ENCODE results near the gene POLN.
"Not testable (repeated sequence)": the region's sequence is repeated elsewhere in the genome, so short reads cannot be mapped to it uniquely, and the experiment has no call there.

POLN gene

DNA sequence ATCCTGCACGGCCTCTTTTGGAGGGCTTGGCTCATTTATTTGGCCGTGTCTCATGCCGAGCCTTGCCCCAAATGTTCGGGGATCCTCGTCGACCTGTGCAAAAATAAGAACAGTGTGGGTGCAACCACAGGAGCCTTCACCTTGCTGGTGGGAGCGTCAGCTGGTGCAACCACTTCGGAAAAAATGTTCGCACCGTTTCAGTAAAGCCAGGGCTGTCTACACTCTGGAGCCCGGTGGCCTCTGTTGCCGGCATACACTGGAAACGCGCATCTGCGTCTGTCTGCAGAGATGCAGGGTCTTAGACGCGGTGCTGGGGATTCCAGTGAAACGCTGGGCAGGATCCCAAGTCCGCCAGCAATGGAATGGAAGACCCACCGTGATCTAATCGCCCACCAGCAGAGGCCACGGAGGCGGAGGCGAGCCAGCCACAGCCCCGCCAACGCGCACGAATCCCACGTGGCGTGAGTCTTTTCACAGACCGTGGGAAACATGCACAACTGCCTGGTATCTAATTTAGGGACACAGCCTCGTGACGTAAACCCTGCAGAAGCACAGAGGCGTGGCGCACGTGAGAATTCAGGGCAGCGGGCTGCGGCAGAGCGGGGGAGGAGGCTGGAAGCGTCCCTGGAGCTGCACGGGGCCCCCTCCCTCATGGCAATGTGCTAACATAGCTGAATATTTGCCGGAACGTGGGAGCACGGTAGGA, 33.8 kb upstream of the POLN start:
- DNase-seq (ENCODE audit: low read depth in 1 of 2, low spot score in 1 of 2) = no peak

DNA sequence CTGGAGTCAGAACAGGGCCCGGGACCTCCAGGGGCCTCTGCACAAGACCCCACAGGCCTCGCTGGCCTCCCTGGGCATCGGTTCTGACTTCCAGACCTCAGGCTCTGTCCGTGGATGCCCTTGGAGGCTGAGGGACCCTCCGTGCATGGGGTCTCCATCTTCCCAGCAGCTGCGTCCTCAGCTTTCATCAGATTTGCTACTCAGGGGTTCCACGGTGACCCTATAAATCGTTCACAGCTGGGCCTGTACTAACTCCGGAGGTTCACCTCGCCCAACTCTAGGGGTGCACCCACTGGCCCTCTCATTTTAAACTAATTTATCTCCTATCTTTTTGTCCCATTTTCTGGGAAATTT, 33.1 kb upstream of the POLN start:
- DNase-seq (ENCODE audit: low read depth in 1 of 2, low spot score in 1 of 2) = not testable (repeated sequence)

DNA sequence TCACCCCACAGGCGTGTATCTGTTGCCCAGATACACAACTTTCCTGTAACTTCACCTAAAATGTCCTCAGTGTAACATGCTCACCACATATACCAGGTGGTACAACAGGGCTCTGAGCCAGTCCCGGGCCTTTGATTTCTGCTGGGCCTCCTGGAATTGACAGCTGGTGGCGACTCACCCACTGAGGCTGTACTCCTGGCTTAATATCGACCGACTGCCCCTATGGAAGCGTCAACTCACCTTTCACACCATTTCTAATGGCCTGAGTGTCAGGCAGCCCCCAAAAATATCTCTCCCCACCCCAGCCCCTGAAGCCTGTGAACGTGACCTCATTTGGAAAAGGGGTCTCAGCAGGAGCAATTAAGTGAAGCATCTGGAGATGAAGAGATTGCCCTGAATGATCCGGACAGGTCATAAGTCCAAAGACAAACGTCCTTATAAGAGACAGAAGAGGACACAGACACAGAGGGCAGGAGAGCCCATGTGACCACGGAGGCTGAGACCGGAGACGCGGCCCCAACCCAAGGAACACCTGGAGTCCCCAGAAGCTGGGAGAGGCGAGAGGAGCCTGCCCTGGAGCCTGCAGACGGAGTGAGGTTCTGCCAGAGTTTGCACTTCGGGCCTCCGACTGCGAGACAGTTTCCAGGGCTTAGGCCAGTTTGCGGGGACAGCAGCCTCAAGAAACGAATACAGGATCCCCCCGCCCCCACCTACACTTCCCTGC, 32.6 kb upstream of the POLN start:
- no peak for DNase-seq (ENCODE audit: low read depth in 1 of 2, low spot score in 1 of 2)

DNA sequence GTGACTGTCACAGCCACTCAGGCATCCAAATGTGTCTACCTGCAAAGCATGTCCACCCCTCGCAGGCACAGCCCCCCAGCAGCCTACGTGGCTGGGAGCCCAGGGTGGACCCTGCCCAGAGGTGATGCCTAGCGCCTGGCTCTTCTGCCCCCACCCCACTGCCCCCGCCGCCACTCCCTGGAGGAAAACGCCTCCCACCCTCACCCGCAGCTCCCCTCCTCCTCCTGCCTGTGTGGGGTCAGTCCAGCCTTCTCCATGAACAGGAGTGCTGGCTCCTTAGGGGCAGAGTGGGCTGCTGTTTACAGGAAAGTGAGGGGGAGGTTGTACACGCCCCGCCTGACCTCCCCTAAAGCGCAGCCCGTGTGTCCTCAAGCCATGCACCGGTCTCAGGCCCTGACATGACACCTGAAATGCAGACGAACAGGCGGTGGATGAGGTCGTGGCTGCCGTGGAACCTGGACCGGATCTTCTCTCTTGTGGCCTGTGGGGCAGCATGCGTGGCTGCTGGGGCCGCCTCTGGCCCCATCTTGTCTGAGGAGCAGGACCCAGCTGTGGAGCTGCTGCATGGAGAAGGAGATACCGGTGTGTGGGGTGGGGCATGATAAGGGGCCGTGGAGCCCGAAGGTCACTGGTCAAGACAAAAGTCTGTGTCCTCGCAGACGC, 31.9 kb upstream of the POLN start:
- DNase-seq (ENCODE audit: low read depth in 1 of 2, low spot score in 1 of 2) = no peak

DNA sequence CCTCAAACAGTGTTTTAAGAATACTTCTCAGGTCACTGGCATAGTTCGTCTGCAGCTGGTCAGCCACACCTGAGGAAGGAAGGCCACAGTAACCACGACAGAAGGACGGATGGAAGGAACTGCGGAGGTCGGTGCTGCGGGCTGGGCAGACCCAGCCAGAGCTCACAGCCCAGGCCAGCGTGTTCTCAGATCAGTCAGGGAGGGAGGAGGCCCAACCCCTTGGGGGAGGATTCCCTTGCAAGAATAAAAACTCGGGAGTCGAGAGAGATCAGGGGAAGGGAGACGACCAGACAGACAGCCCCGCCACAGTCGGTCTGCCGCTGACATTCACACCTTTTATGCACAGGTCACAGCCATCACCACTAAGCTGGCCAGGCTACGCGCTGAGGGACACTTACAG, 31.3 kb upstream of the POLN start:
- no peak for DNase-seq (ENCODE audit: low read depth in 1 of 2, low spot score in 1 of 2)

DNA sequence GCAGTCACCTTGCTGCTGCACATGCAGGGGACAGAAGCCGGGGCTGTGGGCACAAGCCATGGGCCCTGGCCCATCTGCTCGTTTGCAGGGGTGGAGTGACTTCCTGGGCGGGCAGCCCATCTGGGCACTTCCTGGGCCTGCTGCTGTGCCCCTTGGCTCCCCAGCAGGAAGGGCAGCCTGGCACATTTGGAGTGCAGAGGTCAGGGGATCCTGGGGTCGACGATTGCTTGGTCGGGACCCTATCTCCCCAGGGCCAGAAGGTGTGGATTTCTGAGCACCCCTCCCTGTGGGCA, 30.9 kb upstream of the POLN start:
- DNase-seq (ENCODE audit: low read depth in 1 of 2, low spot score in 1 of 2) = no peak

DNA sequence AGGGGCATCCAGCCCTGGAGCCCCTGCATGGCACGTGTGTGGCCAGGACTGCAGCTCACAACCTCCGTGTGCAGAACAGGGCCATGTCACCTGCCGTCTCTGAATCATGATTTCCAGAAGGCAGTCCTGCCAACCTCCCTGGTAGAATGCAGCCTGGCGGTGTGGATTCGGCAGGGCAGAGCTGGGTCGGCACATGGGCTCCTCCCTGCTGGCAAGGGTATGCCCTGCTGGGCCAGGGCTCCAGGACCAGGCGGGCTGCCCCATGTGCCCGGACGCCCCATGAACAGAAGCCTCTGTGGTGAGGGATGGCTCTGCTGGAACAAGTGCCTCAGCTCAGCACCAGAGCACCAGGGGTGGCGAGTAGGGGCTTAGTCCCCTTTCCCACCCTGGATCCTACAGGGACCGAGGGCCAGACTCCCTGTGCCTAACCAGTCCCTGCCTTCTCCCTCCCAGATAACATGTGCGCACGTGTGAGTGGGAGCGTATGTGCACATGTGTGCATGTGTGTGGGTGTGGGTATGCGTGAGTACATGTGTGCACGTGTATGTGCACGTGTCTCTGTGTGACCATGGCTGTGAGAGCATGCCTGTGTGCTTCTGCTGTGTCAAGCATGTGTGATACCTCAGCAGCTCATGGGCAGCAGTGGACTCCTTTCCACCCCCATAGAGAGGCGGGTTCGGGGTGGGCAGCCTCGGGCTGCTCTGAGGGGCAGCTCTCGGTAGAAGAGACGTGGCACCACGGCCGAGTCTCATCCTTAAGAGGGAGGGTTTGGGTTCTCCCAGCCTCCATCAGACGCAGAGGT, 30.3 kb upstream of the POLN start:
- no peak for DNase-seq (ENCODE audit: low read depth in 1 of 2, low spot score in 1 of 2)

DNA sequence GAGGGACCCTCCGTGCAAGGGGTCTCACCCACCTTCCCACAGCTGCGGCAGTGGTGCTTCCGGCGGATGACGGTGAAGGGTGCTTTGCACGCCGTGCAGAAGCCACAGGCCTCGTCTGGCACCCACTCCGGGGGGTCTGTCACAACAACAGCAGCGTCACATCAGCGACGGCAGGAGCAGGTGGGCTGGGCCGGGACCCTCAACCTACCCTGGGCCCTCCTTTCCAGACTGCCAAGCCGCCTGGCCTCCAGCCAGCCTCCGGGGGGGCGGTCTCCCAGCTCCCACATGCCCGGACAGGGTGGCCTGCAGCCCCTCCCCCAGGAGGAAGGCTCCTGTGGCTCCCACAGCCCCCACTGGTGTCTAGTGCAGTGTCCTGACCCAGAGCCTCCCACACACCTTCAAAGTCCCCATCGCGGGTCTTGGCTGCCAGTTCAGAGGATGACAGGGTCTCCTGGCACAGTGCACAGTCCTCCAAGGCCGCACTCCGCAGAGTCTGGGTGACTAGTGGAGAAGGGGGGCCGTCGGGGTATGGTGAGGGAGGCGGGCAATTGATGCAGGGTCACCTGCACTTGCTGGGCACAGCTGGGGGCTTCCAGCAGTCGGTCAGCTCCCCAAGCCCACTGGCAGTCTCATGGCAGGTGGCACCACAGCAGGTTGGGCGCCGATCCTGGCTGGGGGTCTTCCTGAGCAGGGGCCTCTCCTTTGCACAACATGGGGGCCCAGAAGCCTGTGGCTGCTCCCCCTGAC, 29.5 kb upstream of the POLN start:
- no peak for DNase-seq (ENCODE audit: low read depth in 1 of 2, low spot score in 1 of 2)

DNA sequence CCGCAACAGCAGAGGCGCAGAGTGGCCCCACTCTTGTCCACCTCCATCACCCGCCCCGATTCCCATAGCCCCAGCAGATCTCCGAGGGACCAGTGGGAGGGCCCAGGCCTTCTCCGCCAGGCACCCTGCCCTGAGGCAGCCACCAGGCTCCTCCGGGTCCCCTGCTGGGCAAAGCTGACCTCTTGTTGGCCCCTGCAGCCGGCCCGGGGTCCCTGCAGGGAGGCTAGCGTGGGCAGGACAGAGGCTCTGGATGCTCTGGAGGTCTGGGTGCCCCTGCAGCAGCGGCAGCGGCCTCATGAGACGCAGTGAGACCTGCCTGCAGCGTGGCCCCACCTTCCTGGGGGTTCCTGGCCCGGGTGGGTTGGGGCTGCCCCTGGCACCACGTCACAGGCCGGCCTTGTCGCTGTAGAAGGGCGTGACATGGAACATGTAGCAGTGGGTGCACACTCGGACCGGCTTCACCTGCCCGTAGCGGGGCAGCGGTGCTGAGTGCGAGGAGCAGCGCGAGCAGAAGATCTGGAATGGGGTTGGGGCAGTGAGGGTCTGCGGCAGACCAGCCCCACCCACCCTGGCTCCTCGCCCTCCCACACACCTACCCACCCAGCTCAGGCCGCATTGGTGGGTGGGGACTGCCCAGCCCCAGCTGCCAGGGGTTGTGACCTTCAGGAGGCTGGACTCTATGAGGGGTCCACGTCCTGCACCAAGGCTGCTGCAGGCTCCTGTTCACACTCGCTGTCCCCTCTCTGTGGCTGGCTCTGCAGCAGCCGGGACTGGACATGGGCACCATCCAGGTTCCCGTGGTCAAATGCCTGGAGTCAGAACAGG, 28.6 kb upstream of the POLN start:
- DNase-seq (ENCODE audit: low read depth in 1 of 2, low spot score in 1 of 2) = no peak

DNA sequence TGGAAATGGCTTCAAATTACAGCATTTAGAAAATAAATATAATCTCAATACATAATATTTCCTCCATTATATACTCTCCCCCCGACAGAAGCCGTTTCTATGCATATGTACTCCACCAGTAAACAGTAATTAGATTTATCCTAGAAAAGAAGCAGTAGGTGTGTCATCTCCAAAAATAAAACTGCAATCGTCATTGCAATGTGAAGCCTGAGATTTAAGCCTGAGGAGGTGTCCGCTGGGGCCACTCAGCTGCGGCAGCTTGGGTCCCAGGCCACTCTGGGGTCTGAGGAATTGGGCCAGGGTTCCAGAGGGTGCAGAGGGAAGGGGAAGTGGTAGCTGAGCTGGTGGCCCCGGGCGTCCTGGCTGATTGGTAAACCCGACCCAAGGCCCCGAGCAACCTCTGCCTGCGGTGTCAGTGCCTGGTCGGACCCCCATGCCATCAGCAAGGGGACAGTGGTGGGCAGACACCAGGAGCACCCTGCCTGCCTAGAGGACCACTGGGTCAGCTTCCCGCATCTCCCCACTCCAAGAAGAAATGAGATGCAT, 27.8 kb upstream of the POLN start:
- no peak for DNase-seq (ENCODE audit: low read depth in 1 of 2, low spot score in 1 of 2)

DNA sequence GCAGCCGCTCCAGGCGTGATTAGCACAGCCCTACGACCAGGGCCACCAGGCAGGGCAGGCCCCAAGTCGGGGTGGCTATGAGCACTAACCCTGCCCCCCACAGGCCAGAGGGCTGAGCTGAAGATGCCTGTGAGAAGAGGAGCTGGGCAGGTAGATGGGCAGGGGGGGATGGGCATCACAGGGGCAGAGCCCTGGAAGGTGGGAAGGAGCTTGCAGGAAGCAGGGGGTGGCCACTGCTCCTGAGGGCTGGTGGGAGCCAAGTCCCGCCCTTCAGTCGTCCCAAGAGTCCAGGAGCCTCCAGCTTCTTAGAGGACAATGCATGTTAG, 27.2 kb upstream of the POLN start:
- no peak for DNase-seq (ENCODE audit: low read depth in 1 of 2, low spot score in 1 of 2)

DNA sequence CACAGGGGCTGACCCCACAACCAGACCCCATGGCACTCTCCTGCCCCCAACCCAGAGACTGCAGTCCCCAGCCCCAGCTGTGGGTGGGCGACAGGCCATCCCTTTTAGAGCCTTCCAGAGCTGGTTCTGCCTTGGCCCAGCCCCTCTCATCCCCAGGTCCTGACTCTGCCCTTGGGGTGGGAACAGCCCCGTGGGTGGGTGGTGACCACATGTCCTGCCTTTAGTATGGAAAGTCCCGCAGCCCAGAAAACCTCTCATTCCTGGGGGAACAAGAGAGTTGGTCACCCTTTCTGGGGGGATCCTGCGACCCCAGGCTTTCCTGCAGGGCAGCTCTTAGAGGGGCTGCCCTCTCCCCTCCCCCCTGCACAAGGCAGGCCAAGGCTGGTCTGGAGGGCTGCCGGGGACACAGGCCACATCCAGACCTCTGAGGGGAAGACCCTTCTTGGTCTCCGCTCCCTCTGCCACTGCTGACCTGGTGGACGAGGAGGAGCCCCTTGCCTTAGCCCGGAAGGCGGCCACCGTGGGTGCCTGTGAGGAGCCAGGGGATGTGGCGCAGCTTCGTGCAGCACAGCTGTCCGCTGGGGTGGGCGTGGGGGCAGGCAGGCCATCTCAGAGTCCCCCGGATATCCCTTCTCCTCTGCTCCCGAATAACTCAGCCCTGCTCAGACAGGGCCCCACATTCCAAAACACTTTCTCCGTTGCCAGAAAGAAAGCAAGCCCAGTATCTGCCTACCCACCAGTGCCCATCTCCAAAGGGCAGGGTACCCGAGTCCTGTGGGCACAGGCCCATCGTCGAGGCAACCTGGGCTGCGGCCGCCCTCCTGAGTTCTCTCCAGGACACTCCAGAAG, 26.7 kb upstream of the POLN start:
- no peak for DNase-seq (ENCODE audit: low read depth in 1 of 2, low spot score in 1 of 2)

DNA sequence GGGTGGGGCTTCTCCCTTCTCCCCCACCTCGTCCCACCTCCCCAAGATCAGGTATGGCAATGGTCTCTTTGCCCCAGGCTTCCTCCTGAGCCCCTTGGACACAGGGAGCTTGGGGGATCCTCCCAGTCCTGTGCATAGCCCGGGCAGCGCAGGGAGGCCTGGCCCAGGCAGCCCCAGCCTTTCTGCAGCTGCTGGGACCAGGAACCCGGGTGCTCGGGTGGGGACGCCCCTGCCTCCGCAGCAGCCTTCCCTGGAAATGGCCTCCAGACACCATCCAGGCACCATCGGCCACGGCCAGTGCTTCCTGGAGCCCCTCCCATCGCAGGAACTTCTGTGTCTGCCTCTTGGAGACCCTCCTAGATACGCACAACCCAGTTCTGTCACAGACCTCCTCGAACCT, 25.9 kb upstream of the POLN start:
- no peak for DNase-seq (ENCODE audit: low read depth in 1 of 2, low spot score in 1 of 2)

DNA sequence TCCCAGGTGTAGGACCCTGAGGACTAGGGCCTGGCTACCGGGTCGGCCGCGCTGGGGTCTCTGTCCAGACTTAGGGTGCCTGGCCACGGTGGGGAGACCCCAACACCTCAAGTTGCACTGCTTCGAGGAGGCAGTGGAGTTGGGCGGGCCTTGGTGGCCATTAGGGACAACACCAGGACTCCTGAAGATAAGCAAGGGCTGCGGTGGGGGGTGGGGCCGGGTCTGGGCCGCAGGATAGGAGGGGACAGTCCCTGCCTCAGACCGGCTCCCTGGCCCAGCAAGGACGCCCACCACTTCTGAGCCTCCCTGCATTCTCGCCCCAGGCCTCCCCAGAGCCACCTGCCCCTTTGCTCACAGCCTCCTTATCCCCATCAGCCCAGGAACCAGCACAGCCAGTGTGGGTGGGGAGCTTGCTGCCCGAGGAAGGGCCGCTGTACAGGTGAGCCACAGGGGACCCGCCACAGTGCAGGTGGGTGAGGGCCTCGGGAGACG, 25.4 kb upstream of the POLN start:
- DNase-seq (ENCODE audit: low read depth in 1 of 2, low spot score in 1 of 2) = no peak

DNA sequence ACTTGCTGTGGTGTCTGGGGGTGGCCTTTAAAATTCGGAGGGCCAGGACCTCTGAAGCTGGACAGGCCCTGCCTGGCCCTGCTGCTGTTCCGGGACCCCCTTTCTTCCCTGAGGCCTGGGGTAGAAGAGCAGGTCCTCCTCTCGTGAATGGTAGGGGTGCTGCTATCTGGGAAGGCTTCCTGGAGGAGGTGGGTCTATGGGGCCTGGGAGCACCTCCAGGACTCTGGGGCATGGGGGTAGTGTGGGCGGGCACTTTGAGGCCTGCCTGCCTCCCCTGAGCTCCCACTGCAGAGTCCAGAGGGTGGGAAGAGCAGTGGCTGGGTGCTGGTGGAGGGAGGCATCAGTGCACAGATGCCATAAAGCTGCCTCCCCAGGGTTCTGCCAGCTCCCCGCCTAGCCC, 24.9 kb upstream of the POLN start:
- DNase-seq (ENCODE audit: low read depth in 1 of 2, low spot score in 1 of 2) = no peak

DNA sequence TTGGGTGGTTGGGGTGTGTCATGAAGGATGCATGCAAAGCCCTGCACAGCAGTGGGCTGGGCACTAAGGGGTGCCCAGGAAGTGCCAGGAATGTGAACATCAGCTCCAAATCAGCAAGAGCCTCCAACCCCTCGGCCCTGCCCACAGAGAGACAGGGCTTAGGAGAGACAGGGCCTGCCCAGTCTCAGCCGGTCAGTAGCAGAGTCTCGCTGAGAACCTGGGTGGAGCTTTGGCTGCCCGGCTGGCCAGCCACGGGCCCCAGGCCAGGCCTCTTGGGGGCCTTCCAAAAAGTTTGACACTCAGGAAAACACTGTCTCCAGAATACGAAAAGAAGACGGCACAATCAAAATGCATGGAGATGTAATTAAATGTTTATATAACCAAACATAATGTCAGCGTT, 24.3 kb upstream of the POLN start:
- no peak for DNase-seq (ENCODE audit: low read depth in 1 of 2, low spot score in 1 of 2)

DNA sequence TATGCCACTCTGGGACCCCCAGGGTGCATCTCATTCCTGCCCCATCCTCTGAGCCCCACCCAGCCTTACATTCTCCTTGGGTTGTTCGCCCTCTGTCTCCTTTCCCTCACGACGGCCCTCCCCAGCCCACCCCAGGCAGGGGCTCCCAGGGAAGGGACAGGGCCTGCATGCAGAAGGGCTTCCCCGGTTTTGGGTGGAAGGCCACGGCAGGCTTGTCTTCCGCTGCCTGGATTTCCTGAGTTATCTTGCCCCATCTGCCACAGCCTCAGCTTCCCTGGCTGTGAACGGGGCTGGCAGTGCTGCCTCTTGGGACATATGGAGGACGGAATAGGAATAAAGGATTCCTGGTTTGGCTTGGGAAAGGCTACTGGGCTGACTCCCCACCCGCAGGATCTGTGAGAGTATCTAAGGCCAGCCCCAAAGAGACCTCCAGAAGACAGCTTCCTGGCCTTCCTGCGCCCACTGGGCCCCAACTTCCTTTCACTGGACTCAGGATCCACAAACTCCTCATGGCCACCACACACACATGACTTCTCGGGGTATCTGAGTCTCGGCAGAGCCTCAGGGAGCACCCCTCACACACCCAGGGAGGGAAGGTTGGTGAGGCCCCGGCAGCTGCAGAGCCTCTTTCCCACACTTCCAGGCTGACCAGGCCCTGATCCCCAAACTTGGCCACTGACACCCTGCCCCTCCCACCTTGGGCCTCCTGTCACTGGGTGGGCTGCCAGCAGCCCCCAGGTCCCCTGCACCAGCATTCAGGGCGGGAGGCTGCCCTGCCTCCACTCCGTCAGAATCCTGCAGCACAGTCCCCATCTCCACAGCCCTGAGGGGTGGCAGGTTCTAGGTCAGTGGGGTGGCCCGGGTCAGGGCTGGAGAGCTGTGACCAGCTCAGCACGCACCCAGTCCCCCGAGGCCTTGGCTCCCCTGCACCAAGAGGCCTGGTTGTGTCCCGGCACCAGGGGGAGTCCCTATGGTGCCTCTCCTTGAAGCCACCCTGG, 23.5 kb upstream of the POLN start:
- no peak for DNase-seq (ENCODE audit: low read depth in 1 of 2, low spot score in 1 of 2)

DNA sequence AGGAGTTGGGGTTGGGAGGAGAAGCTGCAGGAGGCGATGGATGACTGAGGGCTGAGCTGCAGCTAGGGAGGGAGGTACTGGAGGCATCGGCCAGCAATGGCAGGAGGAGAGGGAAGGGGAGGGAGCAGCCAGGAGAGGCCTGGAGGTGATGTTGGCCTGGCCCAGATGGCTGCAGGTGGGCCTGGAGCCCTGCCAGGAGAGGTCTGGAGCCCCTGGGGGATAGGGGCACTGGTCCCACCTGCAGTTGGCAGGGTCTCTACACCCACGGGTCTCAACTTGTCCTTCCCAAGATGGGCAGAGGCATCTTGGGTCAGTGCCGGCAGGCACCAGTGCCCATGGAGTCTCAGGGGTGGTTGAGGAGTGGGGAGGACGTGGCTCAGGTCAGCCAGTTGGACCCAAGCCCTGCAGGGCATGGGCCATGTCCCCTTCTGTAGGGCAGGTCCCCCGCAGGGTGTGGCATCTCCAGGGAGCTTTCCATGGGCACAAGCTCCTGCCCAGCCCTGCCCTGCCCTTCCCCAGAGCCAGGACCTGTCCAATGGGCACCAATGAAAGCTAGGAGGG, 22.6 kb upstream of the POLN start:
- no peak for DNase-seq (ENCODE audit: low read depth in 1 of 2, low spot score in 1 of 2)
